Natural killer cell (primary cell): ENCODE results near the gene BMPR2. TPM values are rescaled to one million over a fixed set of nuclear protein-coding genes. Genes with fewer than 3 reads are reported as not detected.

ENCODE experiments used
- ATAC-seq, 3 donors: fragments of 150-1000 bp in 2 of 3; fragments of 200-7000 bp in 1 of 3; cut with Tn5 transposase; 1 replicate in 1 of 3; 2 replicates in 2 of 3; pipeline ENCODE4 v1.10.0; 2021; ENCODE audit warnings: mild to moderate bottlenecking in 2 of 3, moderate library complexity in 2 of 3
- DNase-seq, 2 donors: peaks; one replicate each; pipeline versions ENCODE4 v3.0.0 to v3.0.0-alpha.2; 2013 to 2021; ENCODE audit warnings: mixed read lengths in 1 of 2
- H3K27ac ChIP-seq: one replicate; pipeline ENCODE4 v1.5.1; 2013; ENCODE audit warnings: mild to moderate bottlenecking, low read length
- H3K27me3 ChIP-seq: one replicate; pipeline ENCODE4 v1.6.1; 2013; ENCODE audit warnings: low read length; ENCODE audit not compliant: control insufficient read depth, insufficient read depth
- H3K36me3 ChIP-seq: one replicate; pipeline ENCODE4 v1.6.1; 2013; ENCODE audit warnings: low read length; ENCODE audit not compliant: control insufficient read depth, insufficient read depth
- H3K4me1 ChIP-seq: one replicate; pipeline ENCODE4 v1.6.1; 2013; ENCODE audit warnings: low read length; ENCODE audit not compliant: control insufficient read depth, insufficient read depth
- H3K4me3 ChIP-seq: one replicate; pipeline ENCODE4 v1.5.1; 2013; ENCODE audit warnings: low read length
- H3K9me3 ChIP-seq: one replicate; pipeline ENCODE4 v1.6.1; 2013; ENCODE audit warnings: low read length; ENCODE audit not compliant: control insufficient read depth, insufficient read depth
- H3K27ac Mint-ChIP-seq, 2 donors: one replicate each; pipeline ENCODE4 v1.8.0; 2022; ENCODE audit warnings: mild to moderate bottlenecking in 2 of 2, mixed read lengths in 2 of 2, moderate library complexity in 1 of 2
- H3K27me3 Mint-ChIP-seq, 2 donors: one replicate each; pipeline ENCODE4 v1.8.0; 2022; ENCODE audit warnings: low read depth in 2 of 2, mixed read lengths in 2 of 2
- H3K36me3 Mint-ChIP-seq: one replicate; pipeline ENCODE4 v1.8.0; 2022; ENCODE audit warnings: mixed read lengths
- H3K4me1 Mint-ChIP-seq, 2 donors: one replicate each; pipeline ENCODE4 v1.8.0; 2022; ENCODE audit warnings: mixed read lengths in 2 of 2
- H3K4me3 Mint-ChIP-seq: one replicate; pipeline ENCODE4 v1.8.0; 2022; ENCODE audit warnings: mild to moderate bottlenecking, moderate library complexity, mixed read lengths
- H3K9me3 Mint-ChIP-seq, 2 donors: one replicate each; pipeline ENCODE4 v1.8.0; 2022; ENCODE audit warnings: mixed read lengths in 2 of 2
- WGBS: methylation state at CpG from one replicate; pipeline ENCODE4 v1.1.7; 2013; ENCODE audit warnings: missing lambda C conversion rate; ENCODE audit not compliant: insufficient coverage; 5-methylcytosine and 5-hydroxymethylcytosine counted together
- intact Hi-C: fragments of 100-400 bp; cut with micrococcal nuclease; formaldehyde crosslinking; loops from one replicate; pipeline ENCODE4 v1.14.2; 2022
- total RNA-seq, 4 donors: library from RNA; stranded (reverse); fragments of 120-200 nt in 1 of 4; gene quantifications; one replicate each; pipeline versions ENCODE4 v1.2.3 to v1.2.4, GENCODE V29; 2013 to 2022
- TF ChIP-seq, protein P1 (sequence below): fragments of 200-600 bp; IDR thresholded peaks from one replicate; pipeline ENCODE4 v1.8.0; 2022; ENCODE audit warnings: antibody characterized with exemption

BMPR2 gene
- total RNA-seq, 3 donors from 2014 or later (not counting 1 experiment from before 2014, with no cell fraction given): 17.8 to 25.5 (median 23.2) TPM

DNA sequence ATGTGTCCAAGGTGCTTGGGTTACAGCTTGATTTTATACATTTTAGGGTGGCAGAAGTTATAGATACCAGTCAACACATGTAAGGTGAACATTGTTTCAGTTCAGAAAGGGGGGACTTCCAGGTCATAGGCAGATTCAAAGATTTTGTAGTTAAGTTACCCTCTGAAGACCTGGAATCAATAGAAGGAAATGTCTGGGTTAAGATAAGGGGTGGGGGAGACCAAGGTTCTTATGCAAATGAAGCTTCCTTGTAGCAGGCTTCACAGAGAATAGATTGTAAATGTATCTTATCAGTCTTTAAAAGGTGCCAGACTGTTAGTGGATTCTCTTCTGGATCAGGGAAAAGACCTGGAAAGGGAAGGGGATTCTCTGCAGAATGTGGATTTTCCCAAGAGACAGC is 42.4 kb downstream of the BMPR2 start:
- ATAC-seq (no peak), DNase-seq (no peak)
- intact Hi-C loops: no loop called here
- H3K4me3 ChIP-seq: no peak overlapping the region
- no peaks in the 10 kb centered on the region for H3K9me3 ChIP-seq
- no peaks in the 10 kb centered on the region for H3K27me3 ChIP-seq
- no peaks in the 10 kb centered on the region for H3K4me1 ChIP-seq
- H3K36me3 ChIP-seq: no peaks in the 10 kb centered on the region
- TF ChIP-seq, protein P1, sequence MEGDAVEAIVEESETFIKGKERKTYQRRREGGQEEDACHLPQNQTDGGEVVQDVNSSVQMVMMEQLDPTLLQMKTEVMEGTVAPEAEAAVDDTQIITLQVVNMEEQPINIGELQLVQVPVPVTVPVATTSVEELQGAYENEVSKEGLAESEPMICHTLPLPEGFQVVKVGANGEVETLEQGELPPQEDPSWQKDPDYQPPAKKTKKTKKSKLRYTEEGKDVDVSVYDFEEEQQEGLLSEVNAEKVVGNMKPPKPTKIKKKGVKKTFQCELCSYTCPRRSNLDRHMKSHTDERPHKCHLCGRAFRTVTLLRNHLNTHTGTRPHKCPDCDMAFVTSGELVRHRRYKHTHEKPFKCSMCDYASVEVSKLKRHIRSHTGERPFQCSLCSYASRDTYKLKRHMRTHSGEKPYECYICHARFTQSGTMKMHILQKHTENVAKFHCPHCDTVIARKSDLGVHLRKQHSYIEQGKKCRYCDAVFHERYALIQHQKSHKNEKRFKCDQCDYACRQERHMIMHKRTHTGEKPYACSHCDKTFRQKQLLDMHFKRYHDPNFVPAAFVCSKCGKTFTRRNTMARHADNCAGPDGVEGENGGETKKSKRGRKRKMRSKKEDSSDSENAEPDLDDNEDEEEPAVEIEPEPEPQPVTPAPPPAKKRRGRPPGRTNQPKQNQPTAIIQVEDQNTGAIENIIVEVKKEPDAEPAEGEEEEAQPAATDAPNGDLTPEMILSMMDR: no peak
- Mint-ChIP-seq H3K4me3 (no peak overlapping the region), H3K27ac (no peak overlapping the region), H3K27me3 (no peaks in the 10 kb centered on the region), H3K4me1 (peaks cover 5 to 10% of the 10 kb centered on the region in 2 donors), H3K36me3 (no peaks in the 10 kb centered on the region), H3K9me3 (no peaks in the 10 kb centered on the region)
- H3K27ac ChIP-seq: no peak overlapping the region

DNA sequence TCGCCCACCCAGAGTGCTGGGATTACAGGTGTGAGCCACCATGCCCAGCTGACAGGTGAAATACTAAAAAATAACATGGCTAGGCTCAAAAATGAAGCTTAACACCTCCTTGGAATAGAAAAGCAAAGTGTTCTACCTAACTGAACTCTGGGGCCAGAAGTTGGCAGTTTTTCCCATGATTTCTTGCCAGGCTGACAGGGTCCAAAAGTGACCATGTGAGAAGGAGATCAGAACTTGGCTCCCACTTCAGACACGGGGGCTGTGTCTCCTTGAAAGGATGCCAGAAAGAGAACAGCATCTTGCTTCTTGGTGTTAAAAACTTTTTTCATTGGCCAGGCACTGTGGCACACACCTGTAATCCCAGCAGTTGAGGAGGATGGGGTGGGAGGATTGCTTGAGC is 47.0 kb downstream of the BMPR2 start:
- intact Hi-C loops: no loop called here
- TF ChIP-seq, protein P1: no peak
- DNase-seq (no peak), ATAC-seq (no peak)
- no peaks in the 10 kb centered on the region for H3K9me3 Mint-ChIP-seq
- no peak overlapping the region for H3K4me3 Mint-ChIP-seq
- Histone ChIP-seq H3K4me1 (no peaks in the 10 kb centered on the region), H3K36me3 (no peaks in the 10 kb centered on the region), H3K4me3 (no peak overlapping the region), H3K27me3 (no peaks in the 10 kb centered on the region), H3K9me3 (no peaks in the 10 kb centered on the region), H3K27ac (no peak overlapping the region)
- WGBS: 85% methylated on average over 2 of the region's 2 CpGs
- H3K27me3 Mint-ChIP-seq: no peaks in the 10 kb centered on the region
- H3K27ac Mint-ChIP-seq: no peak overlapping the region
- no peaks in the 10 kb centered on the region for H3K36me3 Mint-ChIP-seq
- H3K4me1 Mint-ChIP-seq: peaks cover 13% of the 10 kb centered on the region in 2 donors

DNA sequence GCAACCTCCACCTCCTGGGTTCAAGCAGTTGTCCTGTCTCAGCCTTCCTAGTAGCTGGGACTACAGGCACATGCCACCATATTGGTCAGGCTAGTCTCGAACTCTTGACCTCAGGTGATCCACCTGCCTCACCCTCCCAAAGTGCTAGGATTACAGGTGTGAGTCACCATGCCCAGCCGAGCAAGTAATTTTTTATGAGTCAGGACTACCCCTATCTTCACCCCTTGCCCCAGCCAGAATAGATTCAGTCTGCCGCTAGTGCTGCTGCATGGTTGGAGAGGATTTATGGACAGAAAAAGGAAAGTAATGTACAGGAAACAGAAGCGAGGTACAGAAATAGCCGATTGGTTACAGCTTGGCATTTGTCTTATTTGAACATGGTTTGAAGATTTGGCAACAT is 48.9 kb downstream of the BMPR2 start:
- Mint-ChIP-seq H3K36me3 (no peaks in the 10 kb centered on the region), H3K4me3 (no peak overlapping the region), H3K27me3 (no peaks in the 10 kb centered on the region), H3K27ac (no peak overlapping the region), H3K9me3 (peaks cover 0 to 4% of the 10 kb centered on the region in 2 donors), H3K4me1 (peaks cover 16 to 20% of the 10 kb centered on the region in 2 donors)
- Histone ChIP-seq H3K4me1 (no peaks in the 10 kb centered on the region), H3K4me3 (no peak overlapping the region), H3K9me3 (peaks cover 4% of the 10 kb centered on the region), H3K36me3 (no peaks in the 10 kb centered on the region), H3K27ac (no peak overlapping the region), H3K27me3 (no peaks in the 10 kb centered on the region)
- WGBS: 95% methylated on average over 5 of the region's 5 CpGs
- no peak for DNase-seq
- intact Hi-C loops: no loop called here
- TF ChIP-seq, protein P1: no peak
- no peak for ATAC-seq

DNA sequence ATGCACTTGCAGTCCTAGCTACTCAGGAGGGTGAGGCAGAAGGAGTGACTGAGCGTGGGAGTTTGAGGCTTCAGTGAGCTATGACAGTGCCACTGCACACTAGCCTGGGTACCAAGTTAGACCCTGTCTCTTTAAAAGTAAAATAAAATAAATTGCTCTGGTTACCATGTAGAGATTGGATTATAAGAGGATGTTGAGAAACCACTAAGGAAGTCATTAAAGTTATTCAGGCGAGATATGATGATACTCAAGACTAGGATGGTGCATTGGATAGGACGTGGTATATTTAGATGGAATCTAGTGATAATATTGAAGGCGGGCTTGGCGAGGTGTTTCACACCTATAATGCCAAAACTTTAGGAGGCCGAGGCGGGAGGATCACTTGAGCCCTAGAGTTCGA is 50.6 kb downstream of the BMPR2 start:
- Mint-ChIP-seq H3K4me1 (peaks cover 16 to 20% of the 10 kb centered on the region in 2 donors), H3K36me3 (no peaks in the 10 kb centered on the region), H3K9me3 (peaks cover 0 to 4% of the 10 kb centered on the region in 2 donors), H3K27ac (no peak overlapping the region), H3K27me3 (no peaks in the 10 kb centered on the region), H3K4me3 (no peak overlapping the region)
- no peaks in the 10 kb centered on the region for H3K36me3 ChIP-seq
- ATAC-seq (no peak), DNase-seq (no peak)
- no peaks in the 10 kb centered on the region for H3K27me3 ChIP-seq
- 66% methylated on average over 8 of the region's 8 CpGs for WGBS
- H3K27ac ChIP-seq: no peak overlapping the region
- H3K4me3 ChIP-seq: no peak overlapping the region
- TF ChIP-seq, protein P1: no peak
- no peaks in the 10 kb centered on the region for H3K4me1 ChIP-seq
- H3K9me3 ChIP-seq: peaks cover 4% of the 10 kb centered on the region
- intact Hi-C loops: no loop called here
